Cardiac fibroblast (primary cell): ENCODE measurements around the gene TLR6.
A peak's percentile ranks its signal among the peaks of the same experiment; 100 is the strongest.

Experiments used
- DNase-seq, 2 donors: peaks; one replicate each; pipeline versions ENCODE4 v3.0.0 to v3.0.0-alpha.2; 2010; ENCODE audit warnings: low read depth in 2 of 2
- H3K4me3 ChIP-seq, 2 donors: replicated peaks in 1 of 2; 1 replicate in 1 of 2; 2 replicates in 1 of 2; pipeline ENCODE4 v1.5.1; 2011; ENCODE audit warnings: low read depth in 2 of 2, low read length in 2 of 2, mild to moderate bottlenecking in 2 of 2, moderate library complexity in 1 of 2
- TF ChIP-seq, protein P1 (sequence below): IDR thresholded peaks from one replicate; pipeline ENCODE4 v1.5.1; 2011; ENCODE audit warnings: low read depth, mild to moderate bottlenecking, low read length, inconsistent platforms

TLR6 gene

GRCh38 chr4:38803833-38804653, 52.6 kb downstream of the TLR6 start:
- peak in 1 of 2 donors; percentile 58 for DNase-seq
- TF ChIP-seq, protein P1, sequence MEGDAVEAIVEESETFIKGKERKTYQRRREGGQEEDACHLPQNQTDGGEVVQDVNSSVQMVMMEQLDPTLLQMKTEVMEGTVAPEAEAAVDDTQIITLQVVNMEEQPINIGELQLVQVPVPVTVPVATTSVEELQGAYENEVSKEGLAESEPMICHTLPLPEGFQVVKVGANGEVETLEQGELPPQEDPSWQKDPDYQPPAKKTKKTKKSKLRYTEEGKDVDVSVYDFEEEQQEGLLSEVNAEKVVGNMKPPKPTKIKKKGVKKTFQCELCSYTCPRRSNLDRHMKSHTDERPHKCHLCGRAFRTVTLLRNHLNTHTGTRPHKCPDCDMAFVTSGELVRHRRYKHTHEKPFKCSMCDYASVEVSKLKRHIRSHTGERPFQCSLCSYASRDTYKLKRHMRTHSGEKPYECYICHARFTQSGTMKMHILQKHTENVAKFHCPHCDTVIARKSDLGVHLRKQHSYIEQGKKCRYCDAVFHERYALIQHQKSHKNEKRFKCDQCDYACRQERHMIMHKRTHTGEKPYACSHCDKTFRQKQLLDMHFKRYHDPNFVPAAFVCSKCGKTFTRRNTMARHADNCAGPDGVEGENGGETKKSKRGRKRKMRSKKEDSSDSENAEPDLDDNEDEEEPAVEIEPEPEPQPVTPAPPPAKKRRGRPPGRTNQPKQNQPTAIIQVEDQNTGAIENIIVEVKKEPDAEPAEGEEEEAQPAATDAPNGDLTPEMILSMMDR: no peak
- H3K4me3 ChIP-seq: peak overlapping the region; percentile 1 to 6

DNA sequence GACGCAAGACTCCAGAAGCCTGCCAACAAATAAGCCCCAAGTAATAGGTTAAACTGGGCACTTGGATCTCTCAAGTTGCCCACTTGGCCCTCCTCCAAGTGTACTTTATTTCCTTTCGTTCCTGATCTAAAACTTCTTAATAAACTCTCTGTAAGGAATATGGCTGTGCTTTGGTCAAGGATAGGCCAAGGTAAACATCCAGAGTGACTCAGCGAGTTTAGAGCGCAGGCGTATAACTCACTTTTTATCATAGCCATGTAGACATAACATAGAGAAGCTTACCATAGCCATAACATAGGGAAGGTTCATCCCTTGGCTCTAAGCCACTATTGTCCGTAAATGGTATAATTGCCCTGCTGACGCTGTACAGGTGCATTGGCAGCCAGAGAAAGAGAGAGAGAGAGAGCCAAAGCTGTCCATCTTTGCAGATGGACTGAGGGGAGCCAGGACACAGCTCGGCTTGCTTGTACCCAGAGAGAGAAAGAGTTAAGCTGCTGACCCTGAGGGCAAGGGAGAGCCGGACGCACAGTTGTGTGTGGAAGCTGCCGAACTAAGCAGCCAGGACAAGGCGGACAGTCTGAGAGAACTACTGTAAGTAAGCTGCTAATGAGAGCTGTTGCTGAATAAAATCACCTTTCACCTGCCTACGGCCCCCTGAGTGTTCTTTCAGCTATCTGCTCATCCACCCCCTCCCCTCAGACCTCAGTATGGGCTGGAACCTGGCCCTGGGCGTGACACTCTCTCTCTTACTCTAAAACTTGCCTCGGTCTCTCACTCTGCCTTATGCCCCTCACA, 53.9 kb downstream of the TLR6 start:
- no peak for DNase-seq
- no peak overlapping the region for H3K4me3 ChIP-seq
- TF ChIP-seq, protein P1: no peak

DNA sequence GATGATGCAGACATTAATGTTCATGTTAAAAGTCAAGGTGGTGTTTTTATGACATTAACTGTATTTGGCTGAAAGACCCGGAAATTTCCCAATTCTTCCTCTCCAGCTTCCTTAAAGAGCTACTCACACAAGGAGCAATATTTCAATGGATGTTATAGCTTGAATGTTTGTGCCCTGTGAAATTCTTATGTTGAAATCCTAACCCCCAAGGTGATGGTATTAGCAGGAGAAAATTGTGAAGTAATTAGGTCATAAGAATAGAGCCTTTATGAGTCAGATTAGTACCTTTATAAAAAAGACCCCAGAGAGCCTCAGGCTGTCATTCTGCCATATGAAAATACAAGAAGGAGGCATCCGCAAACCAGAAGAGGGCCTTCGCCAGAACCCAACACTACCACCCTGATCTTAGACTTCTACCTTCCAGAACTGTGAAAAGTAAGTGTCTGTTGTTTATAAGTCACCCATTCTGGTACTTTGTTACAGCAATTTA, 55.6 kb downstream of the TLR6 start:
- DNase-seq: peak in 1 of 2 donors; percentile 36
- TF ChIP-seq, protein P1: no peak
- H3K4me3 ChIP-seq: no peak overlapping the region

GRCh38 chr4:38800366-38800765, 56.3 kb downstream of the TLR6 start:
- no peak overlapping the region for H3K4me3 ChIP-seq
- no peak for DNase-seq
- TF ChIP-seq, protein P1: no peak

DNA sequence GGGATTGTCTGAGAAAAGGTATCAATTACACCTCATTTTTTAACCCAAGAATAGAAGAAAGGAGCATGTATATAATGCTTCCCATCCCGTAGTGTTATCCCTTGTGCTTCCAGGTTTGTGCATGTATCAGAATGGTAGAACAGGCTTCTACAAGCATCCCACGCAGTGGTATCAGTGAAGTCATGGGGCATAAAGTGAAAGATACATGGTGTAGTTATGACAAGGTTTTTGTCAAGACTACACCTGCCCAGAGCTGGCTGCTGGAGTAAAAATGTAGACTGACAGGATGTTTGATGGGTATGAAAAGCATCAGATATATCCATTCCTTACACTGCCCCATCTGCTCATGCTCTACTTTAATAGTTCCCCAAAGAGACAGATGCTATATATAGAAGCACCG, 61.5 kb downstream of the TLR6 start:
- no peak for DNase-seq
- TF ChIP-seq, protein P1: no peak
- no peak overlapping the region for H3K4me3 ChIP-seq

DNA sequence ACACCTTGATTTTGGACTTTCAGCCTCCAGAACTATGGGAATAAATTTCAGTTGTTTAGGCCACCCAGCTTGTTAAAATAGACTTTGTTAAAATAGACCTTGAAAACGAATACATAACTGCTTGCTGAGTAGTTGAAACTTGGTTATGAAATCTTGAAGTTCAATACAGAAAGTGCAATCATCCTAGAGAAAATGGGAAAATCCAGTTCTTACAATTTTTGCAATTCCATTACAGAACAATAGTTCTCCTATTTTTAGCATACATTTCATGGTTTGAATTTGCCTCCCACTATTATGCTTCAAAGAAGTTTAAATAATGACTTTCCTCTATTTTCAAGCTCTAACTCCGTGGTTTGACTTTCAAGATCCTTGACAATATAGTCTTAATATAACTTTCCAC, 62.6 kb downstream of the TLR6 start:
- DNase-seq: no peak
- TF ChIP-seq, protein P1: no peak
- H3K4me3 ChIP-seq: no peak overlapping the region
